HepG2 (cell line): ENCODE measurements around the gene CDH2. TPM values are rescaled to one million over a fixed set of nuclear protein-coding genes. Genes with fewer than 3 reads are reported as not detected.

Experiments
- ATRX ChIP-seq: sonication (generic); formaldehyde crosslinking; IDR thresholded peaks from 2 replicates; pipeline ENCODE4 v1.4.0; 2020; ENCODE audit warnings: missing genetic modification reagents, borderline replicate concordance
- ELF3 ChIP-seq: IDR thresholded peaks from 2 replicates; pipeline ENCODE4 v1.6.1; 2016; ENCODE audit warnings: missing genetic modification reagents, missing compliant biosample characterization
- ISL2 ChIP-seq: sonication (generic); formaldehyde crosslinking; IDR thresholded peaks from 2 replicates; pipeline ENCODE4 v1.5.0; 2020; ENCODE audit warnings: missing genetic modification reagents
- ISX ChIP-seq: sonication (generic); formaldehyde crosslinking; conservative IDR thresholded peaks from 2 replicates; pipeline ENCODE4 v1.5.0; 2020; ENCODE audit warnings: missing genetic modification reagents
- MIER2 ChIP-seq: IDR thresholded peaks from 2 replicates; pipeline ENCODE4 v1.6.1; 2016; ENCODE audit warnings: missing biosample characterization, missing genetic modification reagents
- NFKB2 ChIP-seq: sonication (generic); formaldehyde crosslinking; IDR thresholded peaks from 2 replicates; pipeline ENCODE4 v1.4.0; 2020; ENCODE audit warnings: missing genetic modification reagents, borderline replicate concordance
- PPARG ChIP-seq: conservative IDR thresholded peaks from 2 replicates; pipeline ENCODE4 v1.6.1; 2016; ENCODE audit warnings: missing biosample characterization, missing genetic modification reagents
- RBFOX2 ChIP-seq: fragments of 200-400 bp; formaldehyde crosslinking; IDR thresholded peaks from 2 replicates; pipeline ENCODE4 v1.6.1; 2017; ENCODE audit warnings: low read depth, mild to moderate bottlenecking, low read length
- SKIL ChIP-seq: sonication (generic); formaldehyde crosslinking; IDR thresholded peaks from 2 replicates; pipeline ENCODE4 v1.8.0; 2022; ENCODE audit warnings: missing genetic modification reagents, mild to moderate bottlenecking, moderate library complexity, borderline replicate concordance
- SP5 ChIP-seq: IDR thresholded peaks from 2 replicates; pipeline ENCODE4 v1.6.1; 2016; ENCODE audit warnings: low read depth, borderline replicate concordance
- TEF ChIP-seq: sonication (generic); formaldehyde crosslinking; IDR thresholded peaks from 2 replicates; pipeline ENCODE4 v1.5.0; 2020; ENCODE audit warnings: missing genetic modification reagents
- XRCC5 ChIP-seq: fragments of 200-400 bp; formaldehyde crosslinking; optimal IDR thresholded peaks from 2 replicates; pipeline ENCODE3; 2017; ENCODE audit warnings: mild to moderate bottlenecking, low read length
- ZNF160 ChIP-seq: sonication (generic); formaldehyde crosslinking; IDR thresholded peaks from 2 replicates; pipeline ENCODE4 v1.8.0; 2022; ENCODE audit warnings: mild to moderate bottlenecking, inconsistent platforms, missing genetic modification reagents
- ZNF607 ChIP-seq: sonication (generic); formaldehyde crosslinking; IDR thresholded peaks from 2 replicates; pipeline ENCODE4 v1.5.1; 2020; ENCODE audit warnings: missing genetic modification reagents, mild to moderate bottlenecking, borderline replicate concordance
- polyA plus RNA-seq, 8 experiments: library from polyadenylated mRNA; depleted of rRNA in 3 of 8; stranded (reverse) in 7 of 8; unstranded in 1 of 8; fragments of >200 nt; fragmentation: Illumina TruSeq in 4 of 8; extraction: Trizol in 4 of 8; gene quantifications; 2 replicates each; pipeline versions ENCODE4 v1.2.1 to v1.2.3, GENCODE V29; 2011 to 2016; ENCODE audit warnings: low read depth in 4 of 8, missing spikeins in 1 of 8, mixed read lengths in 1 of 8; ENCODE audit not compliant: insufficient read depth in 1 of 8
- total RNA-seq, 5 experiments: library from RNA; depleted of rRNA; stranded (reverse); fragments of >200 nt; fragmentation: Illumina TruSeq; extraction: Trizol; gene quantifications; 2 replicates each; pipeline ENCODE4 v1.2.3, GENCODE V29; 2016; ENCODE audit warnings: low read depth in 1 of 5

CDH2 gene
- total and polyA plus RNA-seq, 2 of the 13 experiments (the other 11 are each of a cell fraction or from before 2014, with no cell fraction given), result 18.6 to 36.1 TPM

- TF ChIP-seq MIER2 (CRISPR knock-in tag), result no peak
- no peak for TF ChIP-seq NFKB2 (CRISPR knock-in tag)
- TF ChIP-seq SP5 (CRISPR knock-in tag), result no peak
- TF ChIP-seq ZNF607, result no peak
- no peak for TF ChIP-seq PPARG (CRISPR knock-in tag)
- TF ChIP-seq XRCC5, result no peak
- no peak for TF ChIP-seq ISL2 (CRISPR knock-in tag)
- TF ChIP-seq TEF (CRISPR knock-in tag), result no peak
- TF ChIP-seq SKIL, result no peak
- no peak for TF ChIP-seq ISX (CRISPR knock-in tag)
- no peak for TF ChIP-seq ATRX
- no peak for TF ChIP-seq ELF3 (CRISPR knock-in tag)
- TF ChIP-seq RBFOX2, result no peak
- TF ChIP-seq ZNF160 (CRISPR knock-in tag), result no peak
Measured at GRCh38 chr18:28136071-28136470, 40.9 kb downstream of the CDH2 start (continued).
